HT1080 (cell line): ENCODE results near the gene ORC3. TPM values are rescaled to one million over a fixed set of nuclear protein-coding genes. Genes with fewer than 3 reads are reported as not detected.
"Not testable (repeated sequence)": the region's sequence is repeated elsewhere in the genome, so short reads cannot be mapped to it uniquely, and the experiment has no call there.

Source experiments
- DNase-seq: peaks from one replicate; pipeline ENCODE4 v3.0.0-alpha.2; 2015; ENCODE audit warnings: low read depth
- total RNA-seq: library from RNA; depleted of rRNA; stranded (reverse); fragments of >200 nt; shearing (Covaris generic); gene quantifications from 2 replicates; pipeline ENCODE4 v1.2.3, GENCODE V29; 2014

The ORC3 gene
- total RNA-seq, 1 experiment from 2014 or later = 21.5 TPM

DNA sequence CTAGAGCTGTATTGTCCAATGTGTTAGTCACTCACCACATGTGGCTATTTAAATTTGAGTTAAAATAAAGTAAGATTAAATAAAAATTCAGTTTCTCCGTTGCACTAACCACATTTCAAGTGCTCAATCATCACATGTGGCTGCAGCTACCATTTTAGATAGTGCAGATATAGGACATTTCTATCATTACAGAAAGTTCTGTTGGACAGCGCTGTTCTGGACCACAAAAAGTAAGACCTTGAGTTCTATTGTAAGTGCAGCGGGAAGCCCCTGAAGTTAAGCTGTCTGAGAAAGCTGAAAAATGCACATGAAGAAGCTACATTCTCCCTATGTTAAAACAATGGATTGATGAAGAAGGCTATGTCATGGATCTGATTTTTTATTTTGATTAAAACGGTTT, 1.1 kb downstream of the ORC3 start:
- DNase-seq = no peak

GRCh38 chr6:87600576-87600975, 10.6 kb downstream of the ORC3 start:
- DNase-seq = no peak

GRCh38 chr6:87606199-87606598, 16.3 kb downstream of the ORC3 start:
- no peak for DNase-seq

GRCh38 chr6:87608802-87609201, 18.9 kb downstream of the ORC3 start:
- no peak for DNase-seq

DNA sequence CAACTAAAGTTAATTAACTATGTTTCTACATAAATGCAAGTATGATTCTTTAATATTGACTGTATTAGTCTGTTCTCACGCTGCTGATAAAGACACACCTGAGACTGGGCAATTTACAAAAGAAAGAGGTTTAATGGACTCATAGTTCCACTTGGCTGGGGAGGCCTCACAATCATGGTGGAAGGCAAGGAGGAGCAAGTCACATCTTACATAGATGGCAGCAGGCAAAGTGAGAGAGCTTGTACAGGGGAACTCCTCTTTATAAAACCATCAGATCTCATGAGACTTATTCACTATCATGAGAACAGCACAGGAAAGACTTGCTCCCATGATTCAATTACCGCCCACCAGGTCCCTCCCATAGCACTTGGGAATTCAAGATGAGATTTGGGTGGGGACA, 23.1 kb downstream of the ORC3 start:
- not testable (repeated sequence) for DNase-seq

DNA sequence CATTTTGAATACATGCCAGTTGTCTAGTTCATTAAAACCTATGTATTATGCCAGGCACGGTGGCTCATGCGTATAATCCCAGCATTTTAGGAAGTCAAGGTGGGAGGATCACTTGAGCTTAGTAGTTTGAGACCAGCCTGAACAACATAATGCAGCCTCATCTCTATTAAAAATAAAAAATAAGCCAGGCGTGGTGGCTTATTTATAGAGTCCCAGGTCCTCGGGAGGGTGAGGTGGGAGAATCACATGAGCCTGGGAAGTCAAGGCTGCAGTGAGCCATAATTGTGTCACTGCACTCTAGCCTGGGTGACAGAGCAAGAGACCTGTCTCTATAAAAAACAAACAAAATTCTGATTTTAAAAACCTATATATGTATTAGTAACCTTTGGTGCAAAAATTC, 27.5 kb downstream of the ORC3 start:
- no peak for DNase-seq

DNA sequence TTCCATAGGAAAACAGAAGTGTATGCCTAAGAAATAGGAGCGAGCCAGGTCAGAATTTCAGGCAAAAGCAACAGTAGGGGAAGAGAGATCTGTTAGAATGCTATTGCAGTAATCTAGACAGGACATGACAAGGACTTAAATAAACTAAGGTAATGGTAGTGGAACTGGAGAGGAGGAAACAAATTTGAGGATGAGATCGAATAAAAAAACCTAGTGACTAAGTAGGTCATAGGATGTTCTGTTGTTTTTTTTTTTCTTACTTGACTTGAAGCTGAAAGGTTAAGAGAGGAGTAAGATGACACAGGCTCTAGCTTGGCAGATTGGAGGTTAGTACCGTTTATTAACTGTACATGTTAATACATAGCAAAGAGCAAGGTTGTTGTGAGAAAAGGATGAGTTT, 28.6 kb downstream of the ORC3 start:
- peak; percentile 13 for DNase-seq

DNA sequence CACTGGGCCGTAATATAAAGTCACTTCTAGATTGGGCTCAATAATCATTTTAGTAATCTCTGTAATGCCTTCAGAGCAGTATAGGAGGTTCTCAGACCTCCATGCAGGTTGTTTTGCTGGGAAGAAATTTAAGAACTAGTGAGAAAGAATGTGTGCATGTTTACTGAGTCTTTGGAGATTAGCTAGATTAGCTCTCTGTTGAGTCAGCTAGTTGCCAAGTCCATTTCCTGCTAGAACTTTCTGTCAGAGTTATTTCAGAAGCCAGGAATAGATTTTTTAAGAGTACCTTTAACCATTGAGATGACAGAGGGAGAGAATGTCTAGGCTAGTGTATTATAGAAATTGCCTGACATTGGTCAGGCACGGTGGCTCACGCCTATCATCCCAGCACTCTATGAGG, 33.3 kb downstream of the ORC3 start:
- no peak for DNase-seq

GRCh38 chr6:87628424-87628823, 38.5 kb downstream of the ORC3 start:
- no peak for DNase-seq

GRCh38 chr6:87628881-87629280, 38.9 kb downstream of the ORC3 start:
- no peak for DNase-seq

- DNase-seq = no peak
These were observed 40.8 kb downstream of the ORC3 start for GRCh38 chr6:87630746-87631145.

- no peak for DNase-seq
These were observed 43.9 kb downstream of the ORC3 start for GRCh38 chr6:87633851-87634250.

DNA sequence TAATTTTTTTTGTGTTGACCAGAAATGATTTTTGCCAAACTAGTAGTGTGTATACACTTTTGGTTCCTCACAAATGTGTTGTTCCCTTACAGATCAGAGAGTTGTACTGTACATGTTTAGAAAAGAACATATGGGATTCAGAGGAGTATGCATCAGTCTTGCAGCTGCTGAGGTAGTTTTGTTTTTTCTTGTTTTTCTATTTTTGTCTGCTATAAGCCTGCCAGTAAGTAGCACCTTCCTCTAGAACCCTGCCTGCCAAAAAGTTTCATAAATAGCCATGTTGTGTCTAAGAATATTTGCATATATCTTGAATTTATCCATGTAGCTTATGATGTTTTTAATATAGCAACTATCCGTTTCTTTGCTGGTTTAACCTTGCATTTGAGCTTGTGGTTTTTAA, 46.4 kb downstream of the ORC3 start:
- DNase-seq = no peak

GRCh38 chr6:87637106-87637505, 47.2 kb downstream of the ORC3 start:
- no peak for DNase-seq

- DNase-seq = no peak
These were observed 49.4 kb downstream of the ORC3 start for GRCh38 chr6:87639373-87639772.

DNA sequence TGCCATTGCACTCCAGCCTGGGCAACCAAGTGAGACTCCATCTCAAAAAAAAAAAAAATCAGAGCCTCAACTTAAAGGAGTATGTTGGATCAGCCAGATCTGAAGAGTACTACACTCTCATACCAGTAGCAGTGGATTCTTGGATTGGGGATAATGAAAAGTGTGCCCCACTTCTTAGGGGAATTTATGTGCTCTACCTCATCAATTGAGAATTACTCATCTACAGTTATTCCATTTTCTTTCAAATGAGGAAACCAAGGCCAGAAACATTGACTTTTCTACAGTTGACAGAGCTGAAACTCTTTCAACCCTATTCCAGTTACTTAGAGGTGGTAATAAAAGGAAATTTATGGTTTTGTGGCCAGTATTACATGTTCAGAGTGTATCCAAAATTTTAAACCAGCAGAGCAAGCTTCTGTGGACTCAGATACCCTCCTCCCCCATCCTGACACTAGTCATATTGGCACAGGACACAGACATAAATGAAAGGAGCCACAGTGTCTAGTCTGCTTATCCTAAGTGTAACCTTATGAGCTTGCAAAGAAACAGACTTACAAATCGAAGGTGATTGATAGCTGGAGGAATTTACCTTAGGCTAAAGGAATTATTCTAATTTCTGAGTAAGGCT, 51.2 kb downstream of the ORC3 start:
- no peak for DNase-seq

DNA sequence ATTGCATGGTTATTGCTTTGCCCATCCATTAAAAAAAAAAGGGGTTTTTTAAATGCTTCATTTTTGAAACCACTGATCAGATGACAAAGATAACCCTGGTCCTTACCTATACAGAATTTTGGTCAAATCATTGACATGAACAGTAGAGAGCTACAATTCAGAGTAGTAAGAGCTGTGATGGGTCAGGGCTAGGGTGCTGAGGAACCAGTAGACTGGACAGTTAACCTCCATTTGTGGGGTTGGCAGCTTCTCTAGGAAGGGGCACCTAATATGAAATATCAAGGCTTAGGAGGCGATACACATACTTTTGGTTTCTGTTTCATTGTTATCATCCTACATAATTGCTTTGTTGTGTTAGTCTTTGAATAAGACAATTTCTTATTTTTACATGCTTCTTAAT, 55.1 kb downstream of the ORC3 start:
- no peak for DNase-seq

DNA sequence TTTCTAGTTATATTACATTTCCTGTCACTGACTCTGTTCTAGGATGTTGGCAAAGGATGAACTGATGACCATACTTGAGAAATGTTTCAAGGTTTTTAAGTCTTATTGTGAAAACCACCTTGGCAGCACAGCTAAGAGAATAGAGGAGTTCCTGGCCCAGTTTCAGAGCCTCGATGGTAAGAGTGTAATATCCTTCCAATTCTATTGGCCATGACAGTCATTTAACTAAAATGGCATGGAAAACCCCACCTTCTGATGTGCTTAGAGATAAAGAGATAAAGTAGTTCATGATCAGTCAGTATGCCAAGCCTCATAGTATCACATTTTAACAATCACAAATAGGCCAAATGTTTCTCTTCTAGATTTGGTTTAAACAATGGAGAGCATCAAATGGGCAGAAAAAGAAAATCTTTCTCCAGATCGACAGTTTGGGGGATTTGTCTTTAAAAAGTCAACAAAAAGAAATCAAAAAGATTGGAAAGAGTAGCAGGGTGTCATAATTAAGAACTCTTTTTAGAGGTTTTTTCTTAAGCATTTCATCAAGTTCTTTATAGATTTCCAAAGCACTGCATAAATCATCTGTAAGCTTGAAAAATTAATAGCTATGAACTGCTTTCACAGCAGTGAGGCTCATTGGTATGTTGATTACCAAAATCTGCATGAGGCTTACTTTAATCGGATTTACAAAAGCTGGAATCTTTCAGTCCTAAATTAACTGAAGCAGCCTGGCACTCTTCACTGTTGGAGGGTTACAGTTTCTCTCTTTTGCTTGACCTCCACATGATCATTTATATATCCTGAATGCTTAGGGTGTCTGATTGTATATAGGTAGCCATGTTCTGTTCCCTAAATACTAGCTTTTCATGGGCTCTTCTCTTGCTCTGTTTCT, 63.4 kb downstream of the ORC3 start:
- DNase-seq = no peak

- no peak for DNase-seq
These were observed 64.2 kb downstream of the ORC3 start for GRCh38 chr6:87654122-87654521.

- DNase-seq = no peak
These were observed 65.0 kb downstream of the ORC3 start for GRCh38 chr6:87654875-87655454.

DNA sequence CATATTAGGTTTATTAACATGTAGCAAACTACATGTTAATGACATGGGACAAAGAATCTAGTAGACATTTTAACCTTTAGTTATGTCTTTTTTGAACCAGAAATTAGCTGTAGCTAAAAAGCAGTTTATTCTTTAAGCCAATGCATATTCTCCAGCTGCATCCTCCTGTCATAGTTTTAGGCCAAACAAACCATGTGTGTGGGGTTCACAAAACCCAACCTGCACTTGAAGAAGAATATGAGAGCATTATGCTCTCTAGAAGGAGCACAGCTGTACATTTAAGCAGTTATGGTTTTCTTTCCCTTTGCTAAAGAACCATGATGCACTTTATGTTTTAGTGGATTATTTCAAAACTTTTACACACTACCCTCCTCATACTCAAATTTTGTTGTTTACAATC, 65.9 kb downstream of the ORC3 start:
- DNase-seq = no peak

DNA sequence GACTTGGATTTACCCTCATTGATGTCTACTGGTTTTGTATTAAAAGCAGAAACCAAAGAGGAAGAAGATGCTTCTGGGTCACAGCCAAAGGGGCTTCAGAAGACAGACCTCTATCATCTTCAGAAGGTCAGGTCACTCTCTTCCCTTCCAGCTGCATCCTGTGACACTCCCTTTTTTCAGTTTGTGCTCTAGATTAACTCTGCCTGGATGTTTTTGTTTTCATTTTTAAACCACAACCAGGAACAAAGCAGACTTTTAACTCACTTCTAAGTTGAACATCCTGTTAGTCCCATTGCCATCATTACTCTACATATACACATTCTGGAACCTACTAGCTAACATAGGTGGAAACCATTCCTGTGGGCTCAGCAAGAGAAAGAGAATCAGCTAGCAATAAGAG, 66.9 kb downstream of the ORC3 start:
- DNase-seq = peak; percentile 23

DNA sequence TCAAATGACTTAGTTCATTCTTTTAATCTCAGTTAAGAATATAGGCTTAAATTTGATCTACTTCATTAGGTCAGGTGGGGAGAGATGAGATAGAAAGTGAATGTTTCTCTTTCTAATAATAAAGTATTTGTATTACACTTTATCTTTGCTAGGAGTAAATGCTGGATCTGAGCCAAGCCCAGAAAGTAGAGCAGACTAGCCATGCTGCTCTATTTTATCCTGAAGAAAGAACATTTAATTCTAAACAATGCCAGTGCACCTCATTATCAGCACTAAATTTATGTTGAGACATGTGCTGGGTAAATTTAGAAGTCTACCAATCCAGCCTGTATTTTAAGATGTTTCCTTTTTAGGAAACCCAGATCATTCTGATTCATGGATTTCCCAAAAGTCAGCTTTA, 68.6 kb downstream of the ORC3 start:
- DNase-seq = no peak
